CD4-positive, alpha-beta T cell treated with Interleukin-2 at 100 ng/mL for 4 hours (primary cell): ENCODE data around the gene NFS1.

Source experiments
- DNase-seq: peaks from one replicate; pipeline ENCODE4 v3.0.0-alpha.2; 2020; ENCODE audit warnings: low spot score

NFS1 gene

DNA sequence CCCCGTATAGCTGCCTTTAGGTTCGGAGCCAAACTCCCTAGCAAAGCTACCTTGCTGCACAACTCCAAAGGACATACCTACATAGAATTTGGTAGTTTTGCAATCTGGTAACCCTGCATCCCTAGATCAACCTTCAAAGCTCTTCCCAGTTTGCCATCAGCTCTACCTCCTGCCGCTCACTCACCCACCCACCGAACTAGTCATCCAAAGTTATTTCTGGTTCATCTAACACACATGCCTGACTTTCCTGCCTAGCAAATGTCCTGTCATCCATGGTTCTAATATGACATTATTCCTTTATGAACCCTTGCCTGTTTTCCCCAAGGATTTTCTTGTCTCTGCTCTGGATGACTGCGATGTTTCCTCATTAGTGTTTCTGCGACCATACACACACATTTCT lies 61.9 kb downstream of the NFS1 start:
- DNase-seq, result no peak

GRCh38 chr20:35636095-35636494 lies 63.1 kb downstream of the NFS1 start:
- no peak for DNase-seq

GRCh38 chr20:35635652-35636051 lies 63.5 kb downstream of the NFS1 start:
- no peak for DNase-seq

DNA sequence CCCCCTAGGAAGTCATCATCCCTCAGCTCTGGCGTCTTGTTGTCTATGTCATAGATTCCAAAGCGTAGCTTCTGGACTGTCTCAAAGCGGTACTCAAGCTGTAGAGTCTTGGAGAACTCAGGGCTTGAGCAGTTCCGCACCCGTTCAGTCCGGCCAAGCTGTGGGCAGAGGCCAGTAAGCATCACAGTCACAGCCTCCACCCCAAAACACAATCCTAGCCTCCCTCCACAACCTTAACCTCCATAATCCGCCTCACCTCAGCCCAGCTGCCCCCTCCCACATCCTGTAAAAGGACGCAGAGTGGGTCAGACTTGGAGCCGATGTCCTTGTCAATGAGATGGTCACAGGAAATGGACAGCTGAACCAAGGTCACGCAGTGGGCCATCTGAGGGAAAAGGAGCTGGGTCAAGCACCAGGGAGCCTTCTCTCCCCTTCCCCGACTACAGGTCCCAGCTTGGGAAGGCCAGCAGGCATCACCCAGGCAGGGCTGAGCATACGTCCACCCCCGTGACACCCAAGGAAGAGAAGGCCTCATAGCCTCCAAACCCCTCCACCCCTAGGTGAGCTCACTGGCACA lies 66.5 kb downstream of the NFS1 start:
- DNase-seq, result no peak

DNA sequence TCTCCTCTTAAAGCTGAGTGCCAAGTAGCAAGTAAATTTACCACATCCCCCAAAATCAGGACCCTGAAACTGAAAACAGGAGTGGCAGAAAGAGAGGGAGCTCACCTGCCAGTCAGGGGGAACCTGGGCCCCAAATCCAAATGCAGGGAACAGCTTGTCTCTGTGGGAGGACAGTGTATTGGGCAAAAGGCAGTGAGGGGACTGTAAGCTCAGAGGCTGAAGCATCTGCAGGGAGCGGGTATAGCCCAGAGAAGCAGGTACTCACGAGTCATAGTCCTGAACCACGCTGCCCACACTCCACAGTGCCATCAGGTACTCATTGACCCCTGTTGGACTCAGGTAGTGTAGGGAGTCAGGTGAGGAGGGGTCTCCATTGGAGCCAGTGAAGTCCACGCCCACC lies 68.5 kb downstream of the NFS1 start:
- DNase-seq, result no peak

- no peak for DNase-seq
These were observed 69.6 kb downstream of the NFS1 start for GRCh38 chr20:35629427-35630145.

DNA sequence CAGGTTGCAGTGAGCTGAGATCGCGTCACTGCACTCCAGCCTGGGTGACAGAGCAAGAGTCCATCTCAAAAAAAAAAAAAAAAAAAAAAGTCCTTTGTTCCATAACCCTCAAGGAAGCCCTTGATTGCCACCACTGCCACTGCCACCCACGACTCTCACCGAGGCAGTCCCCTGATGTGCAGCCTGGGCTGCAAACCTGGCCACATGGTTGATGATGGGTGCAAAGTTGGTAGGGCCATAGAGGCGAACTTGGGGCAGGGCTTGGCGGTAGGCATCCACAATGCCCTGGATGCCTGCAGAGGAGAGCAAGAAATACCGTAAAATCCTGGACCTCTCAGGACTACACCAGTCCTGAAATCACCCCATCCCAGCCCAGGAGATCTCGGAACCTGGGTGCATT lies 72.0 kb downstream of the NFS1 start:
- no peak for DNase-seq

DNA sequence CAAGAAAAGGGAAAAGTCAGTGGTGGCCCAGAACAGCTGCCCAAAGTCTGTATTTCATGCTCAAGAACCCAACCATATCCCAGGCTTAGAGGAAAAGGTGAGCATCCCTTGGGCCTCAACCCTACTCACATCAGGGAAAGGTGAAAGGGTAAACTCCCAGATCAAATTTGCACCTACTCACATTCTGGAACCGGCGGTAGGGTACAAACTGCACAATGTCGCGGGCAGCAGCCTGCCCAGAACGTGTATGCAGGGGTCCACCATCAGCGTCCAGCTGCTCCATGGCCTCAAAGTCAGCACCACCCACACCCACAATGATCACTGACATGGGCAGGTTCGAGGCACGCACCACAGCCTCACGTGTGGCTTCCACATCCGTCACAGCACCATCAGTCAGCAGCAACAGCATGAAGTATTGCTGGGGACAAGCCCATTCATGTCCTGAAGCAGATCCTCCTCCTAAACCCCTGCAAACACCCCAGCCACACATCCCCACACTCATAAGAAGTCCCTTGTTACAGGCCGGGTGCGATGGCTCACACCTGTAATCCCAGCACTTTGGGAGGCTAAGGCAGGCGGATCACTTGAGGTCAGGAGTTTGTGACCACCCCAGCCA lies 72.7 kb downstream of the NFS1 start:
- DNase-seq, result no peak

- no peak for DNase-seq
These were observed 73.4 kb downstream of the NFS1 start for GRCh38 chr20:35625584-35626385.

- DNase-seq, result no peak
These were observed 77.6 kb downstream of the NFS1 start for GRCh38 chr20:35621560-35621946.

GRCh38 chr20:35620818-35621559 lies 78.2 kb downstream of the NFS1 start:
- no peak for DNase-seq

- DNase-seq, result peak; percentile 75
These were observed 79.7 kb downstream of the NFS1 start for GRCh38 chr20:35619196-35620095.

- no peak for DNase-seq
These were observed 80.7 kb downstream of the NFS1 start for GRCh38 chr20:35618263-35619131.
